ENCODE data around the gene SLC38A10.
"Not testable (repeated sequence)": the region's sequence is repeated elsewhere in the genome, so short reads cannot be mapped to it uniquely, and the experiment has no call there.

SLC38A10 gene

GRCh38 chr17:81228420-81228819 lies 66.7 kb downstream of the SLC38A10 start:
- DNase-seq, result no peak

- not testable (repeated sequence) for DNase-seq
Observed at GRCh38 chr17:81227630-81228029, 67.5 kb downstream of the SLC38A10 start.

- no peak for DNase-seq
Observed at GRCh38 chr17:81223762-81224130, 71.4 kb downstream of the SLC38A10 start.

GRCh38 chr17:81222906-81223761 lies 72.0 kb downstream of the SLC38A10 start, which contains the start of gene CEP131:
Gene CEP131 (minus strand): TSS chr17:81222965. CDS start chr17:81220056, 2,909 bp downstream.
- peak; percentile 98 for DNase-seq

GRCh38 chr17:81222620-81222905 lies 72.5 kb downstream of the SLC38A10 start:
- no peak for DNase-seq

- DNase-seq, result no peak
Observed at GRCh38 chr17:81221842-81222619, 73.1 kb downstream of the SLC38A10 start.

GRCh38 chr17:81221371-81221841 lies 73.7 kb downstream of the SLC38A10 start:
- DNase-seq, result no peak

GRCh38 chr17:81219476-81220180 lies 75.5 kb downstream of the SLC38A10 start:
- DNase-seq, result no peak

GRCh38 chr17:81218991-81219390 lies 76.1 kb downstream of the SLC38A10 start:
- DNase-seq, result no peak

GRCh38 chr17:81218459-81218858 lies 76.6 kb downstream of the SLC38A10 start:
- DNase-seq, result no peak

GRCh38 chr17:81217491-81217890 lies 77.6 kb downstream of the SLC38A10 start:
- DNase-seq, result no peak

GRCh38 chr17:81213978-81214377 lies 81.1 kb downstream of the SLC38A10 start:
- DNase-seq, result no peak

- DNase-seq, result no peak
Observed at GRCh38 chr17:81212365-81212764, 82.7 kb downstream of the SLC38A10 start.

- no peak for DNase-seq
Observed at GRCh38 chr17:81210868-81211267, 84.2 kb downstream of the SLC38A10 start.

- DNase-seq, result no peak
Observed at GRCh38 chr17:81210466-81210865, 84.6 kb downstream of the SLC38A10 start.

- DNase-seq, result no peak
Observed at GRCh38 chr17:81209141-81209540, 86.0 kb downstream of the SLC38A10 start.

GRCh38 chr17:81208651-81209050 lies 86.5 kb downstream of the SLC38A10 start:
- no peak for DNase-seq

GRCh38 chr17:81207610-81208581 lies 87.2 kb downstream of the SLC38A10 start:
- DNase-seq, result no peak

GRCh38 chr17:81206657-81207056 lies 88.5 kb downstream of the SLC38A10 start:
- DNase-seq, result no peak

GRCh38 chr17:81206166-81206565 lies 88.9 kb downstream of the SLC38A10 start:
- DNase-seq, result peak; percentile 25

- no peak for DNase-seq
Observed at GRCh38 chr17:81204578-81204977, 90.5 kb downstream of the SLC38A10 start.

GRCh38 chr17:81203136-81203535 lies 92.0 kb downstream of the SLC38A10 start:
- no peak for DNase-seq

Data from fibroblast of skin of back (primary cell).